Sigmoid colon (tissue), 7 donors: ENCODE results near the gene WDFY2. TPM values are rescaled to one million over a fixed set of nuclear protein-coding genes. Genes with fewer than 3 reads are reported as not detected.
"Not testable (repeated sequence)": the region's sequence is repeated elsewhere in the genome, so short reads cannot be mapped to it uniquely, and the experiment has no call there.

ENCODE experiments used
- DNase-seq: peaks from one replicate; pipeline ENCODE4 v3.0.0-alpha.2; 2019
- H3K27ac ChIP-seq, 4 donors: fragments of 200-600 bp; sonication (generic); one replicate each; pipeline ENCODE4 v1.5.1; 2016 to 2019; ENCODE audit warnings: mild to moderate bottlenecking in 1 of 4
- H3K27me3 ChIP-seq, 3 donors: fragments of 200-600 bp; sonication (generic); one replicate each; pipeline ENCODE4 v1.5.1; 2019; ENCODE audit warnings: mild to moderate bottlenecking in 1 of 3
- H3K36me3 ChIP-seq, 4 donors: fragments of 200-600 bp; sonication (generic); one replicate each; pipeline ENCODE4 v1.5.1; 2016 to 2019
- H3K4me1 ChIP-seq, 4 donors: fragments of 200-600 bp; sonication (generic); one replicate each; pipeline ENCODE4 v1.5.1; 2017 to 2019
- H3K4me3 ChIP-seq, 4 donors: fragments of 200-600 bp; sonication (generic); one replicate each; pipeline ENCODE4 v1.5.1; 2017 to 2019; ENCODE audit warnings: mild to moderate bottlenecking in 2 of 4, moderate library complexity in 1 of 4
- H3K9me3 ChIP-seq, 4 donors: fragments of 200-600 bp in 3 of 4; sonication (generic) in 3 of 4; one replicate each; pipeline versions ENCODE4 v1.5.1 to v1.6.1; 2013 to 2019
- EP300 ChIP-seq, 4 donors: sonication (generic); formaldehyde crosslinking; IDR thresholded peaks; one replicate each; pipeline ENCODE4 v1.6.1; 2017; ENCODE audit warnings: antibody characterized with exemption in 4 of 4
- POLR2A ChIP-seq, 2 donors: fragments of 450-650 bp; IDR thresholded peaks; one replicate each; pipeline ENCODE4 v1.6.1; 2016; ENCODE audit warnings: antibody characterized with exemption in 2 of 2, mild to moderate bottlenecking in 2 of 2, moderate library complexity in 2 of 2
- POLR2AphosphoS5 ChIP-seq, 4 donors: sonication (generic); formaldehyde crosslinking; IDR thresholded peaks; one replicate each; pipeline ENCODE4 v1.6.1; 2017; ENCODE audit warnings: antibody characterized with exemption in 4 of 4
- WGBS, 2 donors: extraction: QIAGEN DNeasy Blood & Tissue Kit; methylation state at CpG; one replicate each; pipeline ENCODE4 v1.1.7; 2013; 5-methylcytosine and 5-hydroxymethylcytosine counted together
- intact Hi-C: fragments of 100-400 bp; cut with DNase I; formaldehyde crosslinking; loops from one replicate; pipeline ENCODE4 v1.15.1; 2023
- polyA plus RNA-seq, 3 donors: library from polyadenylated mRNA; stranded (reverse); fragments of 200-250 nt; gene quantifications; one replicate each; pipeline ENCODE4 v1.2.3, GENCODE V29; 2013
- total RNA-seq, 4 donors: library from RNA; depleted of rRNA; stranded (reverse); fragments of >200 nt; gene quantifications; one replicate each; pipeline ENCODE4 v1.1.0, GENCODE V29; 2016
- TF ChIP-seq, protein P1 (sequence below), 4 experiments: fragments of 450-650 bp in 3 of 4; fragments of 200-600 bp in 1 of 4; IDR thresholded peaks; one replicate each; pipeline ENCODE4 v1.5.1; 2016 to 2019; ENCODE audit warnings: antibody characterized with exemption in 4 of 4, mild to moderate bottlenecking in 3 of 4, moderate library complexity in 2 of 4
- donor health status: healthy with polysubstance abuse.
- donor health status: Bipolar disorder and iron deficiency.
- donor health status: healthy.

The WDFY2 gene
- total and polyA plus RNA-seq, 7 donors, result 0.60 to 18.3 (median 7.3) TPM

DNA sequence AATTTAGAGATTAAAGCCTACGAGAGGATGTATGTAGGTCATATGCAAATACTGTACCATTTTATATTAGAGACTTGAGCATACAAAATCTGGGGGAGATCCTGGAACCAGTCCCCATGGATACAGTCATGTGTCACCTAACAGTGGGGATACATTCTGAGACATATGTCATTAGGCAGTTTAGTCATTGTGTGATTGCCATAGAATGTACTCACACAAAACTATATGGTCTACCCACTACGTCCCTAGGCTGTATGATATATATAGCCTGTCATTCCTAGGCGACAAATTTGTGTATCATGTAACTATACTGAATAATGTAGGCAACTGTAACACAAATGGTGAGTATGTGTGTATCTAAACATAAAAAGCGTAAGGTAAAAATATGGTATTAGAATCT is 62.8 kb downstream of the WDFY2 start:
- intact Hi-C loops, result no loop called here
- no peak for TF ChIP-seq POLR2AphosphoS5 (IDR thresholded peaks at IDR 0.05)
- TF ChIP-seq, protein P1, sequence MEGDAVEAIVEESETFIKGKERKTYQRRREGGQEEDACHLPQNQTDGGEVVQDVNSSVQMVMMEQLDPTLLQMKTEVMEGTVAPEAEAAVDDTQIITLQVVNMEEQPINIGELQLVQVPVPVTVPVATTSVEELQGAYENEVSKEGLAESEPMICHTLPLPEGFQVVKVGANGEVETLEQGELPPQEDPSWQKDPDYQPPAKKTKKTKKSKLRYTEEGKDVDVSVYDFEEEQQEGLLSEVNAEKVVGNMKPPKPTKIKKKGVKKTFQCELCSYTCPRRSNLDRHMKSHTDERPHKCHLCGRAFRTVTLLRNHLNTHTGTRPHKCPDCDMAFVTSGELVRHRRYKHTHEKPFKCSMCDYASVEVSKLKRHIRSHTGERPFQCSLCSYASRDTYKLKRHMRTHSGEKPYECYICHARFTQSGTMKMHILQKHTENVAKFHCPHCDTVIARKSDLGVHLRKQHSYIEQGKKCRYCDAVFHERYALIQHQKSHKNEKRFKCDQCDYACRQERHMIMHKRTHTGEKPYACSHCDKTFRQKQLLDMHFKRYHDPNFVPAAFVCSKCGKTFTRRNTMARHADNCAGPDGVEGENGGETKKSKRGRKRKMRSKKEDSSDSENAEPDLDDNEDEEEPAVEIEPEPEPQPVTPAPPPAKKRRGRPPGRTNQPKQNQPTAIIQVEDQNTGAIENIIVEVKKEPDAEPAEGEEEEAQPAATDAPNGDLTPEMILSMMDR (IDR thresholded peaks at IDR 0.05), result no peak
- TF ChIP-seq POLR2A (IDR thresholded peaks at IDR 0.05), result no peak
- TF ChIP-seq EP300 (IDR thresholded peaks at IDR 0.05), result no peak
- Histone ChIP-seq H3K4me1 (peaks cover 0 to 29% (median 20%) of the 10 kb centered on the region in 4 donors), H3K27ac (no peak overlapping the region), H3K4me3 (no peak overlapping the region), H3K27me3 (no peaks in the 10 kb centered on the region), H3K36me3 (no peaks in the 10 kb centered on the region), H3K9me3 (no peaks in the 10 kb centered on the region)
- no peak for DNase-seq
- WGBS, 2 donors, result 86 to 92% methylated on average over 4 of the region's 4 CpGs

DNA sequence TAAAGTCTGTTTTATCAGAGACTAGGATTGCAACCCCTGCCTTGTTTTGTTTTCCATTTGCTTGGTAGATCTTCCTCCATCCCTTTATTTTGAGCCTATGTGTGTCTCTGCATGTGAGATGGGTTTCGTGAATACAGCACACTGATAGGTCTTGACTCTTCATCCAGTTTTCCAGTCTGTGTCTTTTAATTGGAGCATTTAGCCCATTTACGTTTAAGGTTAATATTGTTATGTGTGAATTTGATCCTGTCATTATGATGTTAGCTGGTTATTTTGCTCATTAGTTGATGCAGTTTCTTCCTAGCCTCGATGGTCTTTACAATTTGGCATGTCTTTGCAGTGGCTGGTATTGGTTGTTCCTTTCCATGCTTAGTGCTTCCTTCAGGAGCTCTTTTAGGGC is 67.9 kb downstream of the WDFY2 start:
- H3K27me3 ChIP-seq, H3K4me1 ChIP-seq, H3K36me3 ChIP-seq, H3K27ac ChIP-seq, DNase-seq, intact Hi-C loops, H3K4me3 ChIP-seq, H3K9me3 ChIP-seq: not testable (repeated sequence)
- 89 to 95% methylated on average over 3 of the region's 3 CpGs for WGBS, 2 donors

DNA sequence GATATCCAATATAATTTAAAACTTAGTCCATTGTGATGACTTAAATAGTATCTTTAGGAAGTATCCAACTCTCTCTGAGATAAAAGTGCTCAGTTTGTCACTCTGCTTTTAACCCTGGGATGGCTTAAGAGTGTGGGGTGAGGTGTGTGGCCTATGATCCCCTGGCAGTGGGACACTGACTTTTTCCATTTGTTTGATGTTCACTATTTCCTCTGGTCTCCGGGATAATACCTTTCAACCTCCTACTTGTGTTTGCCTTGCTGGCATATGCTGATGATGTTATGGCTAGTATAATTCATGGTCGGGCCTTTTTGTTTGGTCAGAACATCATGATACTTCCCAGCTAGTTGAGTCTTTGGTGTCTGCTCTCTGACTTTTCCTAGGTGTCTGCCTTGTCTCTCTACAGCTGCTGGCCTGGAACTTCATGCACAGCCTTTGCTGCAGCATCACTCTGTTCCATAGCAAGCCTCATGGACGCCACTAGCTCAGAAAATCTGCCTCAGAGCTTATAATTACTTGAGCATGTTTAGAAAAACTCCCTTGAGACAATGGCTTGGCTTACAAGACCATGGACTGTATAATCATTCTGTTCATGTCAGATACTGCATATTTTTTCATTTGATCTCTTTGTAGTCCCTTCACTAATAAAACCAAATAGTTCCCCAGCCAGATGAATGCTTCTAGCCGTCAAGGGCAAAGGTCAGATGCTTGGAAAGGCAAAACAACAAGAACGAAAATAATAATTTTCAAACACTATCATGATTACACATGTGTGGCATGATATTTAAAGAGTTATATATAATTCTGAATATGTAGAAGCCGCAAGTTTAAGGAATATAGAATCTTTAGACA is 75.2 kb downstream of the WDFY2 start:
- TF ChIP-seq POLR2AphosphoS5 (IDR thresholded peaks at IDR 0.05) (no peak), EP300 (IDR thresholded peaks at IDR 0.05) (no peak), POLR2A (IDR thresholded peaks at IDR 0.05) (no peak)
- TF ChIP-seq, protein P1 (IDR thresholded peaks at IDR 0.05), result no peak
- H3K4me3 ChIP-seq, result no peak overlapping the region
- intact Hi-C loops, result no loop called here
- WGBS, 2 donors, result 70 to 78% methylated on average over 6 of the region's 6 CpGs
- no peaks in the 10 kb centered on the region for H3K27me3 ChIP-seq
- H3K9me3 ChIP-seq, result no peaks in the 10 kb centered on the region
- DNase-seq, result no peak
- H3K36me3 ChIP-seq, result no peaks in the 10 kb centered on the region
- H3K27ac ChIP-seq, result no peak overlapping the region
- H3K4me1 ChIP-seq, result peaks cover 0 to 11% (median 3%) of the 10 kb centered on the region in 4 donors

DNA sequence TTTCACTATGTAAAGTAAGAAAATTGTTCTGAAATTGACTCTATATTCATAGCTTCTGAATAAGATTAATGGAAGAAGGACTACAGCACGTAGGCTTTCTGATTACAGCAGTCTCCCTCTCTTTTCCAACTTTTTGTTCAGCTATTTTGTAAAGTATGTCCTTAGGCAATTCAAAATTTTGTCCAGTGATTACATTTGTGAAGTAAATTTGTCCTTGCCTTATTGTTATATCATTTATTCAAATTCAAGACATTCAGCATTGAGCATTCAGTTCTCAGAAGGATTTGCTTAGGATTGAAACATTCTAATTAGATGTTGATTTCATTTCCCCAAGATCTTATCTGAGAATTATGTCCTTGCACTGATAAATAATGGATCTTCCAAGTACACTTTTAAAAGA is 76.6 kb downstream of the WDFY2 start:
- no peak for DNase-seq
- Histone ChIP-seq H3K4me1 (peaks cover 0 to 22% (median 6%) of the 10 kb centered on the region in 4 donors), H3K4me3 (no peak overlapping the region), H3K9me3 (no peaks in the 10 kb centered on the region), H3K27me3 (no peaks in the 10 kb centered on the region), H3K27ac (no peak overlapping the region), H3K36me3 (no peaks in the 10 kb centered on the region)
- TF ChIP-seq EP300 (IDR thresholded peaks at IDR 0.05), result no peak
- no peak for TF ChIP-seq POLR2A (IDR thresholded peaks at IDR 0.05)
- TF ChIP-seq POLR2AphosphoS5 (IDR thresholded peaks at IDR 0.05), result no peak
- TF ChIP-seq, protein P1 (IDR thresholded peaks at IDR 0.05), result no peak
- intact Hi-C loops, result no loop called here
- WGBS, 2 donors, result 96 to 100% methylated on average over 1 of the region's 1 CpG

DNA sequence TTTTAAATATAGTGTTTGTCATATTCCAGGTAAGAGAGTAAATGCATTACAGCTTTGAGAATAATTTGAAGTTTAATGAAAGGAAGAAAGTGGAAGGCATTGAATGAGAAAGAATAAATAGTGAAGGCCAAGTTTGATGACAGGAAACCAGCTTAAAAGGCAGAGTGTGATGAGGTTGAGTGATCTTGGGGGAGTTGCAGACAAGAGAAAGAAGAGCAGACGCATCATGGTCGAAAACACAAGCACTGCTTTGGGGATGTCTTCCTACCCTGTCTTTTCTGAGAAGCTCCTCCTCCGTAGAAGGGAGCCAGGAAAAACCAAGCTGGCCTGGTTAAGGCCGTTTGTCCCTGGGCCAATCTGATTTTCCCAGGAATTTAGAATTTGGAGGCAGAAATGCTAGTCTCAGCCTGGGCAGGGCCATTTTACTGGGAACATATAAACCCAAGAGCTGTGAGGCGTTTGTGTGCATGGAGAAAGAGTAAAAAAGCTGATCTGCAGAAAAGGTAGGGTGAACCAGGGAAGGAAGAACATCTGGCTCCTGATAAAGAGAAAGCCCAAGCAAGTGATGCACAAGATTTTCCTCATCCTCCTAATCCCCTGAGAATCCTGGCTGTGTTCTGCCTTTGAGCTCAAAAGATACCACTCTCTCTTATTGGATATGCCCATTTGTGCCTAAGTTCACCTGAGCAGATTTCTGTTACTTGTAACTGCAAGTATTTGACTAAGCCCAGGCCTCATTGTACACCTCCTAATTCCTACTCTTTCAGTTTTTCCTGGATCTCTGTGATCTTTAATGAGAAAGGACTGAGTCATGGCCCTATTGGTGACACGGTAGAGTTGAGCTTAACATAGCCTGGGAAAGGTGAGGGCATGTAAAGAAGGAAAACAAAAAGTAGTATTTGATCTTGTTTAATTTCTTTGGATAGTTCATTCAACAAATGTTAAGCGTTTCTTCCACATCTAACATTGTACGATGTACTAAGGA is 80.0 kb downstream of the WDFY2 start:
- H3K27me3 ChIP-seq, result no peaks in the 10 kb centered on the region
- 82 to 92% methylated on average over 8 of the region's 8 CpGs for WGBS, 2 donors
- intact Hi-C loops, result no loop called here
- H3K27ac ChIP-seq, result no peak overlapping the region
- no peak overlapping the region for H3K4me3 ChIP-seq
- no peak for DNase-seq
- H3K4me1 ChIP-seq, result peaks cover 0 to 28% (median 8%) of the 10 kb centered on the region in 4 donors
- TF ChIP-seq POLR2A (IDR thresholded peaks at IDR 0.05) (no peak), EP300 (IDR thresholded peaks at IDR 0.05) (no peak), POLR2AphosphoS5 (IDR thresholded peaks at IDR 0.05) (no peak)
- TF ChIP-seq, protein P1 (IDR thresholded peaks at IDR 0.05), result no peak
- no peaks in the 10 kb centered on the region for H3K36me3 ChIP-seq
- no peaks in the 10 kb centered on the region for H3K9me3 ChIP-seq
